Stimulated activated CD4-positive, alpha-beta T cell treated with anti-CD3 and anti-CD28 coated beads, Interleukin-2, amount 100 ng/mL, for 4 hours (primary cell): ENCODE data around the gene RAB11A.

Source experiments
- DNase-seq: peaks from one replicate; pipeline ENCODE4 v3.0.0-alpha.2; 2020; ENCODE audit warnings: low read depth

Gene RAB11A

DNA sequence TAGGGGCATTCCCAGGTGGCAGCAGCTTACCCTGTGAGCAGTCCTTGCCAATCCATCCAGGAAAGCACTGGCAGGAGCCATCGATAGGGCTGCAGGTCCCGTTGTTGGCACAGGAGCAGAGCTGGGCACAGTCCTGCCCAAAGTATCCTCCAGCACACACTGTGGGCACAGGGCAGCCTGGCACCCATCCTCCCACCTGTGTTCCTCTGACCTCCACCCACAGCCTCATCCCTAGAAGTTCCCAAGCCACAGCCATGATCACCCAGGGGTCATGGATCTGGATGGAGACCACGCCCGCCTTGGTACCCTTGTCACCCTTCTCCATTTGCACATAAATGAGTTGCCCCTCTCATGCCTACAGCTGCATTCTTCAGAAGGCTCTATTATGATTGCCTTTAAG, 48.6 kb downstream of the RAB11A start:
- DNase-seq: no peak

DNA sequence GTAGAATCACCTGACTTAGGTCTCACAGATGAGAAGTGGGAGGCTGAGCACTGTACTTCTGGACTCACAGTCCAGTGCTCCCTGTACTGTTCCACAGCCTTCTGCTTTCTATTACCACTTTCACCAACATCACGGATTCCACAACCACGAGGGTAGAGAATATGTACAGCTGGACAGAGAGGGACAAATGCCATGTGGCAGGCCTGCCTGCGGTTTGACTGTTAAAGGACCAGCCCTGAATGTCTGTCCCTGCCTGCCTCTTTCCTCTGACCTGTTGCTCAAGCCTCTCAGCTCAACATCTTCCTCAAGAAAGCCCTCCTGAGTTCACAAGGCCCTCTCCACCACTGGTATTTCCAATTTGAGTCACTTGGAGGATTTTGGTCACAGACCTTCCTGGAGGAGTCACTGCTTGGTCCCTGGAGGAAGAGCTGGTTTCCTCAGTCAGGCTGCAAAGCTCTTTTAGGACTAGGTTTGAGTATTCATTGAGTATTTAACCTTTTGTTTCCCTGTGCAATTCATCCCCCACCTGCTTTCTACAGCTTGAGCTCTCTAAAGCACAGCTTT, 49.1 kb downstream of the RAB11A start:
- no peak for DNase-seq

GRCh38 chr15:65918945-65919344, 49.7 kb downstream of the RAB11A start:
- no peak for DNase-seq

GRCh38 chr15:65919353-65919752, 50.1 kb downstream of the RAB11A start:
- DNase-seq: no peak

GRCh38 chr15:65920121-65920520, 50.8 kb downstream of the RAB11A start:
- DNase-seq: no peak

DNA sequence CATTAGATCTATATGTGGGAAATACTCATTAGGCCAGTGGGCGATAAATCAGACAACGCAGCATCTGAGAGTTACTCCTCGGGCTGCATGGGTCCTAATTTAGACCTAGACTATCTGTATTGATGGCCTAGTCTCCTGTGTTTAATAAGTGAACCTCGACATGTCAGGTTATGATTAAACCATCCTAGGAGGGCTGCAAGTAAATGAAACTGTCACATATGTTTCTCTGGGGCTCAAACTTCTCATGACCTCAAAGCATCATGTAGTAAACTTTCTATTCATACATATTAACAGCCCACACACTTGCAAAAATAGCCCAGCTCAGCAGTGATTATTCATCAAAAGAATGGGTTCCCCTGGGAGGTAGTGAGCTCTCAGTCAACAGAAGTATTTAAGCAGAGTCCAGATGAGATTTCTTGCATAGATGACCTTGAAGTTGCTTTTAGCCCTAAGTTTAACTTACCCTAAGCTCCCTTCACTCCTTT, 51.6 kb downstream of the RAB11A start:
- no peak for DNase-seq

- DNase-seq: no peak
Observed at GRCh38 chr15:65921780-65922179, 52.5 kb downstream of the RAB11A start.

GRCh38 chr15:65922621-65923020, 53.3 kb downstream of the RAB11A start:
- DNase-seq: no peak

- no peak for DNase-seq
Observed at GRCh38 chr15:65923264-65923663, 54.0 kb downstream of the RAB11A start.

DNA sequence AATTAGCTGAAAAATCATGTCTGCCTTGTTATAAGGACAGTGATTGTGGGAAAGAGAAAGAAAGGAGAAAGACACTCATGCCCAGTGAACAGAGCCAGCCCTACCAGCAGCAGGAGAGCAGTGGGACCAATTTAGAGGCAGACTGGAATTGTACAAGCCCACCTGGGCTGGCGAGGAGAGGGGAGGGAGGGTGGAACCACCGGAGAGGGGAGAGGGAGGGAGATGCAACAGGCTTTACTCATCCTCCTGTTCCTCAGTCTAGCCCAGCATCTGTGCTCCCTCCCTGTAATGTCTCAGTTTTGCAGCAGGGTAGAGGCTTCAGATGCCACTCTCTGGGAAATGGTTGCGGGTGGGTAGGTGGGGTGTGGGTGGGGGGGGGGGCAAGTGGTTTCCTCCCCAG, 54.7 kb downstream of the RAB11A start:
- DNase-seq: no peak

DNA sequence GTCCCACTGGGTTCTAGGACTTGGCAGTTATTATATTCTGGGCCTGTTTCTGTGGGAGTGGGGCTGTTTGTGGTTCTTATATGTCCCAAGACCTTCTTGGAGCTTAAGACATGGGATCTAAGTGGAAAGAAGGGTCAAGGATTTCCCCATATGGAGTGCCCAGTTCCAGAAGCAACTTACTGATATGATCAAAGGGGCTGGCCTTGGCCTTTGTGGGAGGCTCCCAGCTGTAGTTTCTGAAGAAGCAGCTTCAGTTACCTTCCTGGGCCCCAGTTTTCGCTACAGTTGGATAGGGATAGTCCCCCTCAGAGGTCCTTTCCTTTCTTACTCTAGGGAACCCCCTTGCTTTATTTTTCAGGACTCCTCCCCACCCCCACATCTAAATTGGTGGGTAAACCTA, 56.0 kb downstream of the RAB11A start:
- DNase-seq: no peak

DNA sequence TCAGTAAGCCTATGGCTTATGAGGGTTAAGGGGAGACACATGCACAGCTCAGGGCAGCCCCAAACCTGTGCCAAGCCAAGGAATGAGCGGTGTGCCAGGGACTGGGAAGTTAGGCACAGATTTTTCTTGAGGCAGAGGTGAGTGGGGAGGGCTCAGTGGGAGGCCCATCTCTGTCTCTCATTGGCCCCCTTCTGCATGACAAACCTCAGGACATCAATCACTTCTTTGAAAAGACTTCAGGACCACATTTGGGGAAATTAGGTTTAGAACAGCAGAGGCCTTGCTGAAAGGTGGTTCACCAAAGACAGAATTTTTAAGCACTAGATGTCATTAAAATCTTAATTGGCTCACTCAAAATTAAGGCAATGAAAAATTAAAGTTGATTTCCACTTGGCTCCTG, 57.2 kb downstream of the RAB11A start:
- DNase-seq: no peak

- no peak for DNase-seq
Observed at GRCh38 chr15:65926899-65927298, 57.6 kb downstream of the RAB11A start.

- no peak for DNase-seq
Observed at GRCh38 chr15:65927545-65927944, 58.3 kb downstream of the RAB11A start.

- DNase-seq: no peak
Observed at GRCh38 chr15:65929573-65929972, 60.3 kb downstream of the RAB11A start.

DNA sequence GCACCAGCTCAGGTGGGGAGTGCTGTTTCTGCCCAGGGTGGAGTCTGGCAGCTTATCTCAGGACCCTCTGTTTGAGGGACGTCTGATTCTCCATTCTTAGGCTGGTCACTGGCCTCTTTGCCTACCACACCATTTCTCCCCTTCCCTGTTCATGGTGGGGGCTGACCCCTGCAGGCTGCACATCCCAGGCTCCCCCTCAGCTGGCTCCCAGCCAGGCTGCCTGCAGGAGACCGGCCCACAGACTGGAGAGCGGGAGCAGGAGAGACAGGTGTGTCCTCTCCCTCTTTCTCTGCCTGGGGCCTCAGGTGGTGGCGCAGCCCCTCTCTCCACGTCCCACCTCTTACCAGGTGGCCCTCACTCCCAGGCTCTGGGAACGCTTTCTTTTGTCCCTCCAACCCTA, 60.8 kb downstream of the RAB11A start:
- DNase-seq: no peak

GRCh38 chr15:65931221-65931620, 61.9 kb downstream of the RAB11A start:
- no peak for DNase-seq

GRCh38 chr15:65935391-65935790, 66.1 kb downstream of the RAB11A start:
- DNase-seq: no peak

- DNase-seq: no peak
Observed at GRCh38 chr15:65936282-65936681, 67.0 kb downstream of the RAB11A start.

DNA sequence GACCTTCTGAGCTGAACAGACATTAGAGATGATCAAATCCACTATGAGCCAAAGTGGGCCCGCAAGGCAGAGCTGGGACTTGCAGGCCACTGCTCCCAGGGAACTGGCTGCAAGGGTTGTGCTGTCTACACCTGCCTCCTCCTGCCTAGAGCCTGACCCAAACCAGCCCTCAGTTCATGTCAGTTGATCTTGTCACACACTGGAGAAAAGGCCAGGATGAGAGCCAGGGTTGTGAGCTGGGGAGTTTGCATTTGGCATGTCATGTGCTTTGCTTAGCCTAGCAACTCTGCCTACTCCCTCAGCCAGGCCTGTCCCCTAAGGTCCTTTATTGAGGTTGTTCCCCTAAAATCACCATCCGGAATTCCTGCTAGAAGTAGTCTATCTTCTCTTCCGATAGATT, 67.8 kb downstream of the RAB11A start:
- no peak for DNase-seq

GRCh38 chr15:65937476-65937875, 68.2 kb downstream of the RAB11A start:
- DNase-seq: no peak

DNA sequence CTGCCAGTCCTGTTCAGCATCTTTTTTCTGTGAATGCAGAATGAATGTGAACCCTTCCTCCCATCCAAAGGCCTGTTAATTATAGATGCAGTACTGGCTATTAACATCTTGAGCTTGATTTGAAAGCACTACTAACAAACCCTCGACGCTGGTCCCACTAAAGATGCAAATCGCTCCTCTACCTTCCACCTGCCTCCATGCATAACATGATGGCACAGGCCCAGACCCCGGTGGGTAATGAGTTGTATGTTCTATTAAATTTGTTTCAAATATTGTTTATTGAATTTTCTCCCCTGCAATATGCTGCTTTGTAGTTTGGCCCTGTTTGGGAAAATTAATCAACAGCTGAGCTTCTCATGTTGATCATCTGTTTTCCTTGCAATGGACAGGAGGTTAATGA, 69.3 kb downstream of the RAB11A start:
- no peak for DNase-seq

DNA sequence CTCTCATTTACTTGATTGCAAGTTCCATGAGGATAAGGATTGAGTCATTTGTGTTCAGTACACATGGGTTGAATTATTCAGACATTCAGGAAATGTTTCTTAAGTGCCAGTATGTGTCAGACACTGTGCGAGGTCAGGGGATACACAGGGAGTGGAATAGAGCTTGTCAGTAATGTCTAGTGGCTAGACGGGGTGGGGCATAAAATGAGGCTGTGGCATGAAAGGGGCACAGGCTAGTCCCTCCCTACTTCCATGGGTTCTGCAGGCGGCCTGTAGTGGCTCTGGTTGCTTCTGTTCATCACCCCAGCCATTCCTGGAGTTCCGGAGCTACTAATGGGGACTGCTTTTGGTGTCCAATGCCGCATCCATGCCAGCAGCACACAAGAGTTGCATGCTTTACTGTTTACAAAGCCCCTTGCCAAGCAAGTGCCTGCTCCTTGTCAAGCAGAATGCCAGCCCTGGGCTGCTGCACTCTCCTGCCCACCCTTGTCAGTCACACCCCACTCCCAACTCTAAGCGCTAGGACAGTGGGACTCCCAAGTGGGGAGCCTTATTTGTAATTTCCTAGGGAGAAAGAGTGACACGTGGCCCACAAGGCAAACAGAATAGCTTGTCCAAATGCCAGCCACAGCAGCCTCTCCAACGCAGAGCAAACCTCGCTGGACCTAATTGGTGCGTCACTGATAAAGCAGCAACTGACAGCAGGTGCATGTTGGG, 70.8 kb downstream of the RAB11A start:
- no peak for DNase-seq

DNA sequence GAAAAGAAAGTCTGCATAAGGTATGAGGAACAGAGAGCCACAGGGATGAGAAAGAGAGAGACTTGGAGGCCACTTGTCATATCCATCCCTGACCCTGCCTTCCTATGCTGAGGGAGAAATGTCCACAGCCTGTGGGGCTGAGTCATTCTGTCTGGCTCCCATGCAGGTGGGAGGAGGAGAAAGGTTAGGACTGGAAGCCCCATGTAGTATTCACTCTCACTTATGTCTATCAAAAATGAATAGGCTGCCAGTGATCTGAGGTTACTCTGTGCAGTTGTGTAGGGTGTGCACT, 71.3 kb downstream of the RAB11A start:
- DNase-seq: no peak
